Activated naive CD4-positive, alpha-beta T cell treated with anti-CD3 and anti-CD28 coated beads, Interleukin-2, amount 10 ng/mL, durations not matched to agents 7 days and 5 days (primary cell): ENCODE results near the gene MYOF.

Source experiments
- CTCF ChIA-PET: fragments of 350-600 bp; sonication (Branson Sonifier 250); formaldehyde crosslinking; loops from one replicate; lab custom pipeline; 2021; ENCODE audit warnings: antibody characterized with exemption; lab: Charles Lee
- DNase-seq: peaks from one replicate; pipeline ENCODE4 v3.0.0-alpha.2; 2020
- H3K27ac Mint-ChIP-seq: one replicate; pipeline ENCODE4 v1.8.0; 2021; ENCODE audit warnings: mild to moderate bottlenecking, moderate library complexity, mixed read lengths
- H3K27me3 Mint-ChIP-seq: one replicate; pipeline ENCODE4 v1.8.0; 2021; ENCODE audit warnings: mild to moderate bottlenecking, mixed read lengths
- H3K36me3 Mint-ChIP-seq: one replicate; pipeline ENCODE4 v1.8.0; 2021; ENCODE audit warnings: mixed read lengths
- H3K4me1 Mint-ChIP-seq: one replicate; pipeline ENCODE4 v1.8.0; 2021; ENCODE audit warnings: mixed read lengths
- H3K4me3 Mint-ChIP-seq: one replicate; pipeline ENCODE4 v1.8.0; 2021; ENCODE audit warnings: mild to moderate bottlenecking, moderate library complexity, mixed read lengths
- H3K9me3 Mint-ChIP-seq: one replicate; pipeline ENCODE4 v1.8.0; 2021; ENCODE audit warnings: mixed read lengths

Gene MYOF

GRCh38 chr10:93403152-93404047 lies 78.7 kb downstream of the MYOF start:
- Mint-ChIP-seq H3K27ac (no peak overlapping the region), H3K27me3 (no peaks in the 10 kb centered on the region), H3K4me1 (no peaks in the 10 kb centered on the region), H3K4me3 (no peak overlapping the region), H3K36me3 (no peaks in the 10 kb centered on the region), H3K9me3 (no peaks in the 10 kb centered on the region)
- DNase-seq = no peak
- CTCF ChIA-PET = interaction anchor here (0.7 to 1.9 kb wide), 4 partner anchors 9 to 40 kb away, joined by 3 to 6 read pairs (median 4); no protein-coding TSS in a partner anchor

- no peaks in the 10 kb centered on the region for H3K4me1 Mint-ChIP-seq
- DNase-seq = no peak
- no peaks in the 10 kb centered on the region for H3K36me3 Mint-ChIP-seq
- CTCF ChIA-PET = interaction anchor here (0.9 to 1.1 kb wide), 2 partner anchors 10 to 11 kb away, joined by 3 read pairs; no protein-coding TSS in a partner anchor
- H3K27me3 Mint-ChIP-seq = peaks cover 6% of the 10 kb centered on the region
- no peak overlapping the region for H3K4me3 Mint-ChIP-seq
- H3K27ac Mint-ChIP-seq = no peak overlapping the region
- H3K9me3 Mint-ChIP-seq = no peaks in the 10 kb centered on the region
Measured at GRCh38 chr10:93402192-93402591, 79.9 kb downstream of the MYOF start.

- Mint-ChIP-seq H3K27me3 (peaks cover 6% of the 10 kb centered on the region), H3K9me3 (no peaks in the 10 kb centered on the region), H3K4me3 (no peak overlapping the region), H3K27ac (no peak overlapping the region), H3K4me1 (no peaks in the 10 kb centered on the region), H3K36me3 (no peaks in the 10 kb centered on the region)
- DNase-seq = no peak
- CTCF ChIA-PET = no interaction called here
Measured at GRCh38 chr10:93398528-93398927, 83.6 kb downstream of the MYOF start.

GRCh38 chr10:93397020-93397419 lies 85.1 kb downstream of the MYOF start:
- Mint-ChIP-seq H3K4me3 (no peak overlapping the region), H3K27ac (no peak overlapping the region), H3K27me3 (peaks cover 6% of the 10 kb centered on the region), H3K9me3 (no peaks in the 10 kb centered on the region), H3K4me1 (no peaks in the 10 kb centered on the region), H3K36me3 (no peaks in the 10 kb centered on the region)
- DNase-seq = no peak
- CTCF ChIA-PET = no interaction called here

- no peak overlapping the region for H3K4me3 Mint-ChIP-seq
- CTCF ChIA-PET = interaction anchor here (0.6 to 1.3 kb wide), 3 partner anchors 15 to 89 kb away, joined by 3 read pairs; partner anchors contain the start of gene MYOF
- no peak for DNase-seq
- no peaks in the 10 kb centered on the region for H3K36me3 Mint-ChIP-seq
- no peak overlapping the region for H3K27ac Mint-ChIP-seq
- H3K27me3 Mint-ChIP-seq = peaks cover 6% of the 10 kb centered on the region
- no peaks in the 10 kb centered on the region for H3K9me3 Mint-ChIP-seq
- H3K4me1 Mint-ChIP-seq = no peaks in the 10 kb centered on the region
Measured at GRCh38 chr10:93393211-93393610, 88.9 kb downstream of the MYOF start.

GRCh38 chr10:93392121-93392520 lies 90.0 kb downstream of the MYOF start:
- H3K27ac Mint-ChIP-seq = no peak overlapping the region
- no peak overlapping the region for H3K4me3 Mint-ChIP-seq
- CTCF ChIA-PET = interaction anchor here (1.0 kb wide), 1 partner anchor 90 kb away, joined by 3 read pairs; the partner anchor contains the start of gene MYOF
- peaks cover 4% of the 10 kb centered on the region for H3K36me3 Mint-ChIP-seq
- no peaks in the 10 kb centered on the region for H3K27me3 Mint-ChIP-seq
- peaks cover 8% of the 10 kb centered on the region for H3K4me1 Mint-ChIP-seq
- H3K9me3 Mint-ChIP-seq = no peaks in the 10 kb centered on the region
- DNase-seq = no peak

GRCh38 chr10:93390306-93391090 lies 91.6 kb downstream of the MYOF start:
- DNase-seq = no peak
- CTCF ChIA-PET = interaction anchor here (0.8 to 6.3 kb wide), 4 partner anchors 10 to 92 kb away, joined by 4 to 34 read pairs (median 5); partner anchors contain the start of gene MYOF
- peaks cover 6% of the 10 kb centered on the region for H3K36me3 Mint-ChIP-seq
- no peaks in the 10 kb centered on the region for H3K27me3 Mint-ChIP-seq
- no peak overlapping the region for H3K27ac Mint-ChIP-seq
- H3K9me3 Mint-ChIP-seq = no peaks in the 10 kb centered on the region
- peaks cover 20% of the 10 kb centered on the region for H3K4me1 Mint-ChIP-seq
- no peak overlapping the region for H3K4me3 Mint-ChIP-seq

GRCh38 chr10:93386631-93387369 lies 95.3 kb downstream of the MYOF start:
- Mint-ChIP-seq H3K9me3 (no peaks in the 10 kb centered on the region), H3K36me3 (peaks cover 6% of the 10 kb centered on the region), H3K27me3 (no peaks in the 10 kb centered on the region), H3K4me1 (peaks cover 25% of the 10 kb centered on the region), H3K4me3 (no peak overlapping the region), H3K27ac (peak overlapping the region; percentile 91)
- DNase-seq = peak; percentile 43
- CTCF ChIA-PET = interaction anchor here (1.1 to 20.5 kb wide), 3 partner anchors 10 to 98 kb away, joined by 3 to 533 read pairs (median 34); partner anchors contain the start of gene MYOF

- Mint-ChIP-seq H3K27me3 (no peaks in the 10 kb centered on the region), H3K9me3 (no peaks in the 10 kb centered on the region), H3K36me3 (peaks cover 6% of the 10 kb centered on the region), H3K4me1 (peaks cover 28% of the 10 kb centered on the region), H3K27ac (no peak overlapping the region), H3K4me3 (no peak overlapping the region)
- DNase-seq = no peak
- CTCF ChIA-PET = interaction anchor here (0.6 to 20.5 kb wide), 5 partner anchors 8 to 500 kb away, joined by 3 to 533 read pairs (median 3); partner anchors contain the start of gene MYOF
Measured at GRCh38 chr10:93385345-93385744, 96.8 kb downstream of the MYOF start.

- peaks cover 6% of the 10 kb centered on the region for H3K36me3 Mint-ChIP-seq
- no peak overlapping the region for H3K27ac Mint-ChIP-seq
- no peak for DNase-seq
- no peaks in the 10 kb centered on the region for H3K27me3 Mint-ChIP-seq
- CTCF ChIA-PET = interaction anchor here (0.8 to 20.5 kb wide), 2 partner anchors 101 to 128 kb away, joined by 3 to 533 read pairs; partner anchors contain the start of gene MYOF
- H3K4me1 Mint-ChIP-seq = peaks cover 40% of the 10 kb centered on the region
- H3K9me3 Mint-ChIP-seq = no peaks in the 10 kb centered on the region
- H3K4me3 Mint-ChIP-seq = no peak overlapping the region
Measured at GRCh38 chr10:93384006-93384405, 98.1 kb downstream of the MYOF start.

- H3K27ac Mint-ChIP-seq = no peak overlapping the region
- CTCF ChIA-PET = interaction anchor here (0.8 to 20.5 kb wide), 2 partner anchors 102 to 128 kb away, joined by 3 to 533 read pairs; partner anchors contain the start of gene MYOF
- no peak overlapping the region for H3K4me3 Mint-ChIP-seq
- peaks cover 6% of the 10 kb centered on the region for H3K36me3 Mint-ChIP-seq
- H3K4me1 Mint-ChIP-seq = peaks cover 42% of the 10 kb centered on the region
- no peaks in the 10 kb centered on the region for H3K27me3 Mint-ChIP-seq
- DNase-seq = no peak
- H3K9me3 Mint-ChIP-seq = no peaks in the 10 kb centered on the region
Measured at GRCh38 chr10:93383562-93383981, 98.6 kb downstream of the MYOF start.

- peak; percentile 52 for DNase-seq
- Mint-ChIP-seq H3K4me3 (no peak overlapping the region), H3K27ac (peak overlapping the region; percentile 20), H3K4me1 (peaks cover 25% of the 10 kb centered on the region), H3K27me3 (no peaks in the 10 kb centered on the region), H3K9me3 (no peaks in the 10 kb centered on the region), H3K36me3 (no peaks in the 10 kb centered on the region)
- CTCF ChIA-PET = interaction anchor here (0.9 to 20.5 kb wide), 8 partner anchors 8 to 131 kb away, joined by 3 to 533 read pairs (median 5); partner anchors contain the start of genes CEP55 and MYOF
Measured at GRCh38 chr10:93379731-93380575, 102.2 kb downstream of the MYOF start.
